SK-N-SH treated with all-trans-retinoic acid at 6 μM for 48 hours (cell line): ENCODE measurements around the gene PPIP5K2.

Source experiments
- ATAC-seq: fragments of 200-7000 bp; cut with Tn5 transposase; 3 replicates; pipeline ENCODE4 v1.9.1; 2020; ENCODE audit warnings: mild to moderate bottlenecking, moderate library complexity
- BACH2 ChIP-seq: fragments of 250-450 bp; sonication (Bioruptor Pico); IDR thresholded peaks from 2 replicates; pipeline ENCODE4 v1.9.0; 2021; ENCODE audit warnings: mild to moderate bottlenecking, borderline replicate concordance
- CREB5 ChIP-seq: fragments of 250-450 bp; sonication (Bioruptor Pico); IDR thresholded peaks from 2 replicates; pipeline ENCODE4 v1.5.1; 2020; ENCODE audit warnings: low read depth, mild to moderate bottlenecking, moderate library complexity
- CSDC2 ChIP-seq: fragments of 250-450 bp; sonication (Bioruptor Pico); IDR thresholded peaks from 2 replicates; pipeline ENCODE4 v1.5.0; 2020; ENCODE audit warnings: mild to moderate bottlenecking, moderate library complexity
- ESRRG ChIP-seq: fragments of 250-450 bp; sonication (Bioruptor Pico); IDR thresholded peaks from 2 replicates; pipeline ENCODE4 v1.6.1; 2021; ENCODE audit warnings: mild to moderate bottlenecking
- GLIS3 ChIP-seq: fragments of 250-450 bp; sonication (Bioruptor Pico); IDR thresholded peaks from 2 replicates; pipeline ENCODE4 v1.5.0; 2020; ENCODE audit warnings: mild to moderate bottlenecking, moderate library complexity
- ISL1 ChIP-seq: fragments of 250-450 bp; sonication (Bioruptor Pico); IDR thresholded peaks from 2 replicates; pipeline ENCODE4 v2.1.2; 2022; ENCODE audit warnings: mild to moderate bottlenecking, moderate library complexity
- PATZ1 ChIP-seq: fragments of 250-450 bp; sonication (Bioruptor Pico); IDR thresholded peaks from 2 replicates; pipeline ENCODE4 v1.8.0; 2020; ENCODE audit warnings: mild to moderate bottlenecking, moderate library complexity, borderline replicate concordance
- POU6F1 ChIP-seq: fragments of 250-450 bp; sonication (Bioruptor Pico); IDR thresholded peaks from 2 replicates; pipeline ENCODE4 v1.8.0; 2021; ENCODE audit warnings: low read depth, mild to moderate bottlenecking, moderate library complexity, borderline replicate concordance
- PPARA ChIP-seq: fragments of 250-450 bp; sonication (Bioruptor Pico); IDR thresholded peaks from 2 replicates; pipeline ENCODE4 v1.5.0; 2020; ENCODE audit warnings: mild to moderate bottlenecking, borderline replicate concordance
- SNAI2 ChIP-seq: fragments of 250-450 bp; sonication (Bioruptor Pico); IDR thresholded peaks from 2 replicates; pipeline ENCODE4 v1.5.0; 2020; ENCODE audit warnings: mild to moderate bottlenecking, moderate library complexity
- TCF4 ChIP-seq: fragments of 250-450 bp; sonication (Bioruptor Pico); IDR thresholded peaks from 2 replicates; pipeline ENCODE4 v1.8.0; 2021; ENCODE audit warnings: mild to moderate bottlenecking, moderate library complexity, borderline replicate concordance
- TOX ChIP-seq: fragments of 250-450 bp; sonication (Bioruptor Pico); IDR thresholded peaks from 2 replicates; pipeline ENCODE4 v1.8.0; 2021; ENCODE audit warnings: mild to moderate bottlenecking, moderate library complexity, borderline replicate concordance
- ZC3H10 ChIP-seq: fragments of 250-450 bp; sonication (Bioruptor Pico); IDR thresholded peaks from 2 replicates; pipeline ENCODE4 v1.5.1; 2021; ENCODE audit warnings: mild to moderate bottlenecking, moderate library complexity
- ZFP3 ChIP-seq: fragments of 250-450 bp; sonication (Bioruptor Pico); IDR thresholded peaks from 2 replicates; pipeline ENCODE4 v1.5.0; 2020; ENCODE audit warnings: mild to moderate bottlenecking, moderate library complexity
- ZFP30 ChIP-seq: fragments of 450-650 bp; formaldehyde crosslinking; IDR thresholded peaks from 2 replicates; pipeline ENCODE4 v1.5.0; 2022; ENCODE audit warnings: mild to moderate bottlenecking, moderate library complexity
- ZNF565 ChIP-seq: fragments of 450-650 bp; formaldehyde crosslinking; conservative IDR thresholded peaks from 2 replicates; pipeline ENCODE4 v1.5.0; 2020; ENCODE audit warnings: low read depth, mild to moderate bottlenecking, moderate library complexity
- ZNF8 ChIP-seq: fragments of 450-650 bp; formaldehyde crosslinking; IDR thresholded peaks from 2 replicates; pipeline ENCODE4 v1.5.0; 2020; ENCODE audit warnings: mild to moderate bottlenecking, moderate library complexity
- TF ChIP-seq, protein P1 (sequence below): fragments of 250-450 bp; sonication (Bioruptor Pico); IDR thresholded peaks from 2 replicates; pipeline ENCODE4 v1.5.0; 2020; ENCODE audit warnings: mild to moderate bottlenecking, moderate library complexity
- TF ChIP-seq, protein P2 (sequence below): fragments of 250-450 bp; sonication (Bioruptor Pico); IDR thresholded peaks from 2 replicates; pipeline ENCODE4 v1.5.1; 2021; ENCODE audit warnings: mild to moderate bottlenecking, moderate library complexity

The PPIP5K2 gene

DNA sequence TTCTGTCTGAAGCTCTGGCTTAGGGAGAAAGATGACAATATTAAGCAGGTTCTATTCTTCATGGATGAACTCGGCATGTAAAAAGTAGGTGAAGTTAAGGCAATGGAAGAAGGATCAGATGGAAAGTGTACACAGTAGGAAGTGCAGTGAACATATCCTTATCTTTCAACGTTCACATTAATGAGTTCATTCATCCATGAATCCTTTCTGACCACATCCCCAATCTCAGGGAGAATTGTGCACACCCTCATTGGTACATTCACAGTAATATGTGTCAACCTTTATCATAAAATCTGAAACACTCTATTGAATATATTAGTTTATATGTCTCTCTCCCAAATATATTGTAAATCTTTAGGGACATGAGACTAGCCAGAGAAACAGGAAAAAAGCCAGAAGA lies 5.7 kb upstream of the PPIP5K2 start:
- TF ChIP-seq POU6F1 (no peak), CREB5 (CRISPR knock-in tag) (no peak), ISL1 (CRISPR knock-in tag) (no peak)
- TF ChIP-seq, protein P1, sequence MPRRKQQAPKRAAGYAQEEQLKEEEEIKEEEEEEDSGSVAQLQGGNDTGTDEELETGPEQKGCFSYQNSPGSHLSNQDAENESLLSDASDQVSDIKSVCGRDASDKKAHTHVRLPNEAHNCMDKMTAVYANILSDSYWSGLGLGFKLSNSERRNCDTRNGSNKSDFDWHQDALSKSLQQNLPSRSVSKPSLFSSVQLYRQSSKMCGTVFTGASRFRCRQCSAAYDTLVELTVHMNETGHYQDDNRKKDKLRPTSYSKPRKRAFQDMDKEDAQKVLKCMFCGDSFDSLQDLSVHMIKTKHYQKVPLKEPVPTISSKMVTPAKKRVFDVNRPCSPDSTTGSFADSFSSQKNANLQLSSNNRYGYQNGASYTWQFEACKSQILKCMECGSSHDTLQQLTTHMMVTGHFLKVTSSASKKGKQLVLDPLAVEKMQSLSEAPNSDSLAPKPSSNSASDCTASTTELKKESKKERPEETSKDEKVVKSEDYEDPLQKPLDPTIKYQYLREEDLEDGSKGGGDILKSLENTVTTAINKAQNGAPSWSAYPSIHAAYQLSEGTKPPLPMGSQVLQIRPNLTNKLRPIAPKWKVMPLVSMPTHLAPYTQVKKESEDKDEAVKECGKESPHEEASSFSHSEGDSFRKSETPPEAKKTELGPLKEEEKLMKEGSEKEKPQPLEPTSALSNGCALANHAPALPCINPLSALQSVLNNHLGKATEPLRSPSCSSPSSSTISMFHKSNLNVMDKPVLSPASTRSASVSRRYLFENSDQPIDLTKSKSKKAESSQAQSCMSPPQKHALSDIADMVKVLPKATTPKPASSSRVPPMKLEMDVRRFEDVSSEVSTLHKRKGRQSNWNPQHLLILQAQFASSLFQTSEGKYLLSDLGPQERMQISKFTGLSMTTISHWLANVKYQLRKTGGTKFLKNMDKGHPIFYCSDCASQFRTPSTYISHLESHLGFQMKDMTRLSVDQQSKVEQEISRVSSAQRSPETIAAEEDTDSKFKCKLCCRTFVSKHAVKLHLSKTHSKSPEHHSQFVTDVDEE (CRISPR knock-in tag) = no peak
- no peak for ATAC-seq

- ATAC-seq = no peak
Measured at GRCh38 chr5:103117471-103117991, 2.6 kb upstream of the PPIP5K2 start.

GRCh38 chr5:103119070-103119764 lies 884 bp upstream of the PPIP5K2 start:
- no peak for ATAC-seq
- TF ChIP-seq ISL1 (CRISPR knock-in tag) = no peak
- TF ChIP-seq CSDC2 = no peak
- no peak for TF ChIP-seq PATZ1 (CRISPR knock-in tag)
- no peak for TF ChIP-seq ZFP3
- no peak for TF ChIP-seq GLIS3
- no peak for TF ChIP-seq CREB5 (CRISPR knock-in tag)
- TF ChIP-seq ZNF565 = no peak
- no peak for TF ChIP-seq TCF4 (CRISPR knock-in tag)
- TF ChIP-seq ESRRG (CRISPR knock-in tag) = no peak
- no peak for TF ChIP-seq SNAI2
- TF ChIP-seq ZFP30 (CRISPR knock-in tag) = no peak
- no peak for TF ChIP-seq PPARA (CRISPR knock-in tag)
- no peak for TF ChIP-seq TOX
- no peak for TF ChIP-seq ZC3H10 (CRISPR knock-in tag)

More at GRCh38 chr5:103117471-103117991, 2.6 kb upstream of the PPIP5K2 start:
- TF ChIP-seq GLIS3 = no peak
- no peak for TF ChIP-seq ZNF8 (CRISPR knock-in tag)
- TF ChIP-seq, protein P2, sequence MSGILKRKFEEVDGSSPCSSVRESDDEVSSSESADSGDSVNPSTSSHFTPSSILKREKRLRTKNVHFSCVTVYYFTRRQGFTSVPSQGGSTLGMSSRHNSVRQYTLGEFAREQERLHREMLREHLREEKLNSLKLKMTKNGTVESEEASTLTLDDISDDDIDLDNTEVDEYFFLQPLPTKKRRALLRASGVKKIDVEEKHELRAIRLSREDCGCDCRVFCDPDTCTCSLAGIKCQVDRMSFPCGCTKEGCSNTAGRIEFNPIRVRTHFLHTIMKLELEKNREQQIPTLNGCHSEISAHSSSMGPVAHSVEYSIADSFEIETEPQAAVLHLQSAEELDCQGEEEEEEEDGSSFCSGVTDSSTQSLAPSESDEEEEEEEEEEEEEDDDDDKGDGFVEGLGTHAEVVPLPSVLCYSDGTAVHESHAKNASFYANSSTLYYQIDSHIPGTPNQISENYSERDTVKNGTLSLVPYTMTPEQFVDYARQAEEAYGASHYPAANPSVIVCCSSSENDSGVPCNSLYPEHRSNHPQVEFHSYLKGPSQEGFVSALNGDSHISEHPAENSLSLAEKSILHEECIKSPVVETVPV (CRISPR knock-in tag) = no peak
- TF ChIP-seq, protein P1 (CRISPR knock-in tag) = no peak
- no peak for TF ChIP-seq BACH2 (CRISPR knock-in tag)
